HepG2 (cell line): ENCODE data around the gene LITAFD. TPM values are rescaled to one million over a fixed set of nuclear protein-coding genes. Genes with fewer than 3 reads are reported as not detected.

Source experiments
- HNRNPK ChIP-seq: fragments of 200-400 bp; formaldehyde crosslinking; IDR thresholded peaks from 2 replicates; pipeline ENCODE4 v1.6.1; 2018; ENCODE audit warnings: low read length, low read depth, moderate library complexity, mild to moderate bottlenecking; ENCODE audit not compliant: poor library complexity, severe bottlenecking
- KAT2B ChIP-seq: fragments of 150-350 bp; IDR thresholded peaks from 2 replicates; pipeline ENCODE4 v1.6.1; 2014; ENCODE audit warnings: low read depth, low read length, borderline replicate concordance
- MEIS1 ChIP-seq: sonication (generic); formaldehyde crosslinking; IDR thresholded peaks from 2 replicates; pipeline ENCODE4 v1.9.0; 2021; ENCODE audit warnings: mild to moderate bottlenecking, missing genetic modification reagents, moderate library complexity, borderline replicate concordance
- NR2F6 ChIP-seq, 2 experiments: IDR thresholded peaks; 2 replicates each; pipeline ENCODE4 v1.6.1; 2016; ENCODE audit warnings: antibody characterized with exemption in 1 of 2, mild to moderate bottlenecking in 1 of 2
- POGZ ChIP-seq: sonication (generic); formaldehyde crosslinking; IDR thresholded peaks from 2 replicates; pipeline ENCODE4 v1.4.0; 2020; ENCODE audit warnings: mild to moderate bottlenecking, missing genetic modification reagents
- PRMT3 ChIP-seq: sonication (generic); formaldehyde crosslinking; IDR thresholded peaks from 2 replicates; pipeline ENCODE4 v1.8.1; 2022; ENCODE audit warnings: low read depth, mild to moderate bottlenecking, moderate library complexity, missing genetic modification reagents, borderline replicate concordance
- SP5 ChIP-seq: IDR thresholded peaks from 2 replicates; pipeline ENCODE4 v1.6.1; 2016; ENCODE audit warnings: low read depth, borderline replicate concordance
- TCF7L2 ChIP-seq: IDR thresholded peaks from 2 replicates; pipeline ENCODE4 v1.6.1; 2011; ENCODE audit warnings: mild to moderate bottlenecking, low read depth, low read length, moderate library complexity
- TEAD2 ChIP-seq: sonication (generic); formaldehyde crosslinking; IDR thresholded peaks from 2 replicates; pipeline ENCODE4 v1.9.0; 2021; ENCODE audit warnings: missing genetic modification reagents
- TGIF2 ChIP-seq: IDR thresholded peaks from 2 replicates; pipeline ENCODE4 v1.6.1; 2016; ENCODE audit warnings: control low read depth, missing compliant biosample characterization
- ZFP82 ChIP-seq: sonication (generic); formaldehyde crosslinking; IDR thresholded peaks from 2 replicates; pipeline ENCODE4 v1.5.1; 2020; ENCODE audit warnings: mild to moderate bottlenecking, missing genetic modification reagents, borderline replicate concordance
- polyA plus RNA-seq, 8 experiments: library from polyadenylated mRNA; depleted of rRNA in 3 of 8; stranded (reverse) in 7 of 8; unstranded in 1 of 8; fragments of >200 nt; fragmentation: Illumina TruSeq in 4 of 8; extraction: Trizol in 4 of 8; gene quantifications; 2 replicates each; pipeline versions ENCODE4 v1.2.1 to v1.2.3, GENCODE V29; 2011 to 2016; ENCODE audit warnings: low read depth in 4 of 8, missing spikeins in 1 of 8, mixed read lengths in 1 of 8; ENCODE audit not compliant: insufficient read depth in 1 of 8
- total RNA-seq, 5 experiments: library from RNA; depleted of rRNA; stranded (reverse); fragments of >200 nt; fragmentation: Illumina TruSeq; extraction: Trizol; gene quantifications; 2 replicates each; pipeline ENCODE4 v1.2.3, GENCODE V29; 2016; ENCODE audit warnings: low read depth in 1 of 5
- TF ChIP-seq, protein P1 (sequence below): IDR thresholded peaks from 2 replicates; pipeline ENCODE4 v1.6.1; 2016; ENCODE audit warnings: missing compliant biosample characterization, missing genetic modification reagents, borderline replicate concordance
- TF ChIP-seq, protein P2 (sequence below): sonication (generic); formaldehyde crosslinking; IDR thresholded peaks from 2 replicates; pipeline ENCODE4 v1.4.0; 2020; ENCODE audit warnings: mild to moderate bottlenecking, missing genetic modification reagents
- TF ChIP-seq, protein P3 (sequence below): sonication (generic); formaldehyde crosslinking; IDR thresholded peaks from 2 replicates; pipeline ENCODE4 v1.5.0; 2020; ENCODE audit warnings: missing genetic modification reagents
- TF ChIP-seq, protein P4 (sequence below): sonication (generic); formaldehyde crosslinking; IDR thresholded peaks from 2 replicates; pipeline ENCODE4 v1.4.0; 2020; ENCODE audit warnings: mild to moderate bottlenecking, missing genetic modification reagents
- TF ChIP-seq, protein P5 (sequence below): sonication (generic); formaldehyde crosslinking; IDR thresholded peaks from 2 replicates; pipeline ENCODE4 v1.5.1; 2020; ENCODE audit warnings: missing genetic modification reagents, mild to moderate bottlenecking, borderline replicate concordance
- TF ChIP-seq, protein P6 (sequence below): sonication (generic); formaldehyde crosslinking; IDR thresholded peaks from 2 replicates; pipeline ENCODE4 v1.4.0; 2020; ENCODE audit warnings: missing genetic modification reagents, mild to moderate bottlenecking, borderline replicate concordance

LITAFD gene
- total and polyA plus RNA-seq, 2 of the 13 experiments (the other 11 are each of a cell fraction or from before 2014, with no cell fraction given): not detected

DNA sequence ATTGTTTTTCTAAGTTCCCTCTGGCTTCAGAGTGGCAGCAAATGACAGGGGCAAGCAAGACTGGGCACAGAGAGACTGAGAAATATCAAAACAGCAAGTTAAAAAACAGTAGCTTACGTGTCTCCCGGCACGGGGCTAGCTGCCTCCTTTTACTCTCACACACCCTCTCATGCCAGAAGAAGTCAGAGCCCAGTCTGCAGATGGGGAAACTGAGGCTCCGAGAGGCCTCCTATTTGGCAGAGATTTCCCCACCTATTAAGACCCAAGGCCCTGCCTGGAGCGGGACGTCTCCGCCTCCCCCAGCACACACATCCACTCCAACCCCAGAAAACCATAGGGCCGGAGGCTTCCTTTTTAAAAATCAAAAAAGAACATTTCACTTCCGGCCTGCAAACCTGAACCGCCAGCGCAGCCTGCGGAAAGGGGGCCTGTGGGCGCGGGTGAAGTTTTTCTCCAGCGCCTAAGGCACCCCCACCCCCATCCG is 14.2 kb upstream of the LITAFD start (continued):
- TF ChIP-seq HNRNPK (no peak), SP5 (CRISPR knock-in tag) (no peak), TEAD2 (CRISPR knock-in tag) (no peak), PRMT3 (CRISPR knock-in tag) (no peak), TCF7L2 (no peak), NR2F6 (IDR thresholded peaks at IDR 0.05) (no peak), NR2F6 (CRISPR knock-in tag; IDR thresholded peaks at IDR 0.05) (no peak), MEIS1 (CRISPR knock-in tag) (no peak), ZFP82 (CRISPR knock-in tag) (no peak), KAT2B (no peak), TGIF2 (CRISPR knock-in tag) (no peak), POGZ (CRISPR knock-in tag) (no peak)
- TF ChIP-seq, protein P1, sequence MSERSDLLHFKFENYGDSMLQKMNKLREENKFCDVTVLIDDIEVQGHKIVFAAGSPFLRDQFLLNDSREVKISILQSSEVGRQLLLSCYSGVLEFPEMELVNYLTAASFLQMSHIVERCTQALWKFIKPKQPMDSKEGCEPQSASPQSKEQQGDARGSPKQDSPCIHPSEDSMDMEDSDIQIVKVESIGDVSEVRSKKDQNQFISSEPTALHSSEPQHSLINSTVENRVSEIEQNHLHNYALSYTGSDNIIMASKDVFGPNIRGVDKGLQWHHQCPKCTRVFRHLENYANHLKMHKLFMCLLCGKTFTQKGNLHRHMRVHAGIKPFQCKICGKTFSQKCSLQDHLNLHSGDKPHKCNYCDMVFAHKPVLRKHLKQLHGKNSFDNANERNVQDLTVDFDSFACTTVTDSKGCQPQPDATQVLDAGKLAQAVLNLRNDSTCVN (CRISPR knock-in tag): no peak
- TF ChIP-seq, protein P2, sequence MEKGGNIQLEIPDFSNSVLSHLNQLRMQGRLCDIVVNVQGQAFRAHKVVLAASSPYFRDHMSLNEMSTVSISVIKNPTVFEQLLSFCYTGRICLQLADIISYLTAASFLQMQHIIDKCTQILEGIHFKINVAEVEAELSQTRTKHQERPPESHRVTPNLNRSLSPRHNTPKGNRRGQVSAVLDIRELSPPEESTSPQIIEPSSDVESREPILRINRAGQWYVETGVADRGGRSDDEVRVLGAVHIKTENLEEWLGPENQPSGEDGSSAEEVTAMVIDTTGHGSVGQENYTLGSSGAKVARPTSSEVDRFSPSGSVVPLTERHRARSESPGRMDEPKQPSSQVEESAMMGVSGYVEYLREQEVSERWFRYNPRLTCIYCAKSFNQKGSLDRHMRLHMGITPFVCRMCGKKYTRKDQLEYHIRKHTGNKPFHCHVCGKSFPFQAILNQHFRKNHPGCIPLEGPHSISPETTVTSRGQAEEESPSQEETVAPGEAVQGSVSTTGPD (CRISPR knock-in tag): no peak
- TF ChIP-seq, protein P3, sequence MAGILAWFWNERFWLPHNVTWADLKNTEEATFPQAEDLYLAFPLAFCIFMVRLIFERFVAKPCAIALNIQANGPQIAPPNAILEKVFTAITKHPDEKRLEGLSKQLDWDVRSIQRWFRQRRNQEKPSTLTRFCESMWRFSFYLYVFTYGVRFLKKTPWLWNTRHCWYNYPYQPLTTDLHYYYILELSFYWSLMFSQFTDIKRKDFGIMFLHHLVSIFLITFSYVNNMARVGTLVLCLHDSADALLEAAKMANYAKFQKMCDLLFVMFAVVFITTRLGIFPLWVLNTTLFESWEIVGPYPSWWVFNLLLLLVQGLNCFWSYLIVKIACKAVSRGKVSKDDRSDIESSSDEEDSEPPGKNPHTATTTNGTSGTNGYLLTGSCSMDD (CRISPR knock-in tag): no peak
- TF ChIP-seq, protein P4, sequence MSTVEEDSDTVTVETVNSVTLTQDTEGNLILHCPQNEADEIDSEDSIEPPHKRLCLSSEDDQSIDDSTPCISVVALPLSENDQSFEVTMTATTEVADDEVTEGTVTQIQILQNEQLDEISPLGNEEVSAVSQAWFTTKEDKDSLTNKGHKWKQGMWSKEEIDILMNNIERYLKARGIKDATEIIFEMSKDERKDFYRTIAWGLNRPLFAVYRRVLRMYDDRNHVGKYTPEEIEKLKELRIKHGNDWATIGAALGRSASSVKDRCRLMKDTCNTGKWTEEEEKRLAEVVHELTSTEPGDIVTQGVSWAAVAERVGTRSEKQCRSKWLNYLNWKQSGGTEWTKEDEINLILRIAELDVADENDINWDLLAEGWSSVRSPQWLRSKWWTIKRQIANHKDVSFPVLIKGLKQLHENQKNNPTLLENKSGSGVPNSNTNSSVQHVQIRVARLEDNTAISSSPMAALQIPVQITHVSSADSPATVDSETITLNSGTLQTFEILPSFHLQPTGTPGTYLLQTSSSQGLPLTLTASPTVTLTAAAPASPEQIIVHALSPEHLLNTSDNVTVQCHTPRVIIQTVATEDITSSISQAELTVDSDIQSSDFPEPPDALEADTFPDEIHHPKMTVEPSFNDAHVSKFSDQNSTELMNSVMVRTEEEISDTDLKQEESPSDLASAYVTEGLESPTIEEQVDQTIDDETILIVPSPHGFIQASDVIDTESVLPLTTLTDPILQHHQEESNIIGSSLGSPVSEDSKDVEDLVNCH (CRISPR knock-in tag): no peak
- TF ChIP-seq, protein P5, sequence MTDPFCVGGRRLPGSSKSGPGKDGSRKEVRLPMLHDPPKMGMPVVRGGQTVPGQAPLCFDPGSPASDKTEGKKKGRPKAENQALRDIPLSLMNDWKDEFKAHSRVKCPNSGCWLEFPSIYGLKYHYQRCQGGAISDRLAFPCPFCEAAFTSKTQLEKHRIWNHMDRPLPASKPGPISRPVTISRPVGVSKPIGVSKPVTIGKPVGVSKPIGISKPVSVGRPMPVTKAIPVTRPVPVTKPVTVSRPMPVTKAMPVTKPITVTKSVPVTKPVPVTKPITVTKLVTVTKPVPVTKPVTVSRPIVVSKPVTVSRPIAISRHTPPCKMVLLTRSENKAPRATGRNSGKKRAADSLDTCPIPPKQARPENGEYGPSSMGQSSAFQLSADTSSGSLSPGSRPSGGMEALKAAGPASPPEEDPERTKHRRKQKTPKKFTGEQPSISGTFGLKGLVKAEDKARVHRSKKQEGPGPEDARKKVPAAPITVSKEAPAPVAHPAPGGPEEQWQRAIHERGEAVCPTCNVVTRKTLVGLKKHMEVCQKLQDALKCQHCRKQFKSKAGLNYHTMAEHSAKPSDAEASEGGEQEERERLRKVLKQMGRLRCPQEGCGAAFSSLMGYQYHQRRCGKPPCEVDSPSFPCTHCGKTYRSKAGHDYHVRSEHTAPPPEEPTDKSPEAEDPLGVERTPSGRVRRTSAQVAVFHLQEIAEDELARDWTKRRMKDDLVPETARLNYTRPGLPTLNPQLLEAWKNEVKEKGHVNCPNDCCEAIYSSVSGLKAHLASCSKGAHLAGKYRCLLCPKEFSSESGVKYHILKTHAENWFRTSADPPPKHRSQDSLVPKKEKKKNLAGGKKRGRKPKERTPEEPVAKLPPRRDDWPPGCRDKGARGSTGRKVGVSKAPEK: no peak
- TF ChIP-seq, protein P6, sequence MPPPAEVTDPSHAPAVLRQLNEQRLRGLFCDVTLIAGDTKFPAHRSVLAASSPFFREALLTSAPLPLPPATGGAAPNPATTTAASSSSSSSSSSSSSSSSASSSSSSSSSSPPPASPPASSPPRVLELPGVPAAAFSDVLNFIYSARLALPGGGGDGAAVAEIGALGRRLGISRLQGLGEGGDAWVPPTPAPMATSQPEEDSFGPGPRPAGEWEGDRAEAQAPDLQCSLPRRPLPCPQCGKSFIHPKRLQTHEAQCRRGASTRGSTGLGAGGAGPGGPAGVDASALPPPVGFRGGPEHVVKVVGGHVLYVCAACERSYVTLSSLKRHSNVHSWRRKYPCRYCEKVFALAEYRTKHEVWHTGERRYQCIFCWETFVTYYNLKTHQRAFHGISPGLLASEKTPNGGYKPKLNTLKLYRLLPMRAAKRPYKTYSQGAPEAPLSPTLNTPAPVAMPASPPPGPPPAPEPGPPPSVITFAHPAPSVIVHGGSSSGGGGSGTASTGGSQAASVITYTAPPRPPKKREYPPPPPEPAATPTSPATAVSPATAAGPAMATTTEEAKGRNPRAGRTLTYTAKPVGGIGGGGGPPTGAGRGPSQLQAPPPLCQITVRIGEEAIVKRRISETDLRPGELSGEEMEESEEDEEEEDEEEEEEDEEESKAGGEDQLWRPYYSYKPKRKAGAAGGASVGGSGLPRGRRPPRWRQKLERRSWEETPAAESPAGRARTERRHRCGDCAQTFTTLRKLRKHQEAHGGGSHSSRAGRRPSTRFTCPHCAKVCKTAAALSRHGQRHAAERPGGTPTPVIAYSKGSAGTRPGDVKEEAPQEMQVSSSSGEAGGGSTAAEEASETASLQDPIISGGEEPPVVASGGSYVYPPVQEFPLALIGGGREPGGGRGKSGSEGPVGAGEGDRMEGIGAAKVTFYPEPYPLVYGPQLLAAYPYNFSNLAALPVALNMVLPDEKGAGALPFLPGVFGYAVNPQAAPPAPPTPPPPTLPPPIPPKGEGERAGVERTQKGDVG: no peak
